NCI-H510A (cell line): ENCODE results near the gene FUS.
"Not testable (repeated sequence)": the region's sequence is repeated elsewhere in the genome, so short reads cannot be mapped to it uniquely, and the experiment has no call there.

Experiments used
- DNase-seq: peaks from one replicate; lab custom pipeline; 2025; lab: John Stamatoyannopoulos, UW

The FUS gene

DNA sequence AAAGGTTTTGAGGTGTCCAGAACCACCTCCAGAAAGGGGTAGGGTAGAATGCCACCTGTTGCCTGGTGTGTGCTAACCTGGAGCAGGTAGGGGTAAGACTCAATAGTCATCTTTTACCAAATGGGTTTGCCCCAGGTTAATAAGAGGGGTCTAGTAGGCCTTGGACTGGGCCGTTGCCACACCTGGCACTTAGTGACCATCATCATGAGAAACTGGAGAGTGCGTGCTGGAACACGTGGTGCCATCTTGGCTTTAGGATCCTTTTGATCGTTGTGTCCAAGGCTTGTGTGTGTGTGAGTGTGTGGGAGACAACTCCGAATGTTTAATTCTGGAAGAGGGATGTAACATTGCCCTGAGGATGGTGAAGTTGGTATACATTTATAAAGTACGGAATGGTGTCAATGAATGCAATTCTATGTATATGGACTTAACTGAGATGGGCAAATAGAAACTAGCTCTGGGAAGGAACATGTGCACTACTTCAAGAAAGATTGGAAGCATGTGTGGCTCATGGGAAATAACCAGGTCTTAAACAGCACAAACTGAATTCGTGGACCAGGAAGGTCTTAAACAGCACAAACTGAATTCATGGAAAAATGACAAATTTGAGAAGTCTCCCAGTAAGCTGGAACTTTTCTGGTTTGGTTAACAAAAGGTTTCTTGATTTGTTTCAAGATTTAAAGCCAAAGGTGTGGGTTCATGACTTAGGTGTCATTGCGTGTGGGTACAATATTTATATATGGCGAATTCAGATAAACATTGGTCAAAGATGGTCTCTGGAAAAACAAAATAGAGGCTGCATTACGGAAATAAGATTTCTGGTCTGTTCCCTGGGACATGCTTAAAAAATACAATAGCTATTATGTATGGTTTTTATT lies 7.2 kb downstream of the FUS start:
- DNase-seq: no peak

DNA sequence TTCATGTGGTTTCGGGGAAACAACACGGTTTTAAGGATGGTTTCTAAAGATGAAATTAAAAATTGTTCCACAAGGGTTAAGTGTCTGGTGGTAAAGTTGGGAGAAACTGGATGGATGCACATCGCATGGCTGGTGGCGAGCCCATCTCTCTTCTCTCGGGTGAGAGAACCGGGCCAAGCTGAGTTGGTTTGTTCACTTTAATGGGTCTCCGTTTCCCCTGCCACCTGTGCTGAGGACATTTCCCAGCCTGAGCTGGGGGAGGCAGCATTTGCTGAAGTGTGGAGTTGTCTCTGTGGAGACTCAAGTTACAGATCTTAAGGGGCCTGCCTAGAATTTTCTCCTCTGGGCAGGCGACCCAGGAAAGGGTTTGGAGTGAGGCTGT lies 7.9 kb downstream of the FUS start:
- DNase-seq: no peak

GRCh38 chr16:31188450-31189411 lies 8.8 kb downstream of the FUS start:
- DNase-seq: no peak

- no peak for DNase-seq
These were observed 9.5 kb downstream of the FUS start for GRCh38 chr16:31189412-31189778.

GRCh38 chr16:31190061-31190460 lies 10.1 kb downstream of the FUS start:
- no peak for DNase-seq

DNA sequence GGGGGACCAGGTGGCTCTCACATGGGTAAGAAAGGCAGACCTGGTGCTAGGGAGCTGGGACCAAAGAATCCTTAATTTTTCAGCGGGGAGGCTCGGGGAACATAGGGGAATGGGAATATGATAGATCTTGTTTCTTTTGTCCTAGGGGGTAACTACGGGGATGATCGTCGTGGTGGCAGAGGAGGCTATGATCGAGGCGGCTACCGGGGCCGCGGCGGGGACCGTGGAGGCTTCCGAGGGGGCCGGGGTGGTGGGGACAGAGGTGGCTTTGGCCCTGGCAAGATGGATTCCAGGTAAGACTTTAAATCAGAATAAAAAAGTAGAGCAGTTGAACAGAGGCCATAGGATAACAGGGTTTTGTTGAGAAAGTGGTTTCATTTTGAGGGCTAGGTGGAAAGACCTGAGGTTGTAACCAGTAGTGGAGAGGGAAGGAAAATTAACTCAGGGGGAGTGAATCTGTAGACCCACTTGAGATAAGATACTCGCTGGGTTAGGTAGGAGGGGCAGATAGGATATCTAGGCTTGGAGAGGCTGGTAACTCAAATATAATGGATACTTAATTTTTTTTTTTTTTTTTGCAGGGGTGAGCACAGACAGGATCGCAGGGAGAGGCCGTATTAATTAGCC lies 11.0 kb downstream of the FUS start:
- DNase-seq: no peak

- DNase-seq: no peak
These were observed 11.9 kb downstream of the FUS start for GRCh38 chr16:31191697-31192428.

DNA sequence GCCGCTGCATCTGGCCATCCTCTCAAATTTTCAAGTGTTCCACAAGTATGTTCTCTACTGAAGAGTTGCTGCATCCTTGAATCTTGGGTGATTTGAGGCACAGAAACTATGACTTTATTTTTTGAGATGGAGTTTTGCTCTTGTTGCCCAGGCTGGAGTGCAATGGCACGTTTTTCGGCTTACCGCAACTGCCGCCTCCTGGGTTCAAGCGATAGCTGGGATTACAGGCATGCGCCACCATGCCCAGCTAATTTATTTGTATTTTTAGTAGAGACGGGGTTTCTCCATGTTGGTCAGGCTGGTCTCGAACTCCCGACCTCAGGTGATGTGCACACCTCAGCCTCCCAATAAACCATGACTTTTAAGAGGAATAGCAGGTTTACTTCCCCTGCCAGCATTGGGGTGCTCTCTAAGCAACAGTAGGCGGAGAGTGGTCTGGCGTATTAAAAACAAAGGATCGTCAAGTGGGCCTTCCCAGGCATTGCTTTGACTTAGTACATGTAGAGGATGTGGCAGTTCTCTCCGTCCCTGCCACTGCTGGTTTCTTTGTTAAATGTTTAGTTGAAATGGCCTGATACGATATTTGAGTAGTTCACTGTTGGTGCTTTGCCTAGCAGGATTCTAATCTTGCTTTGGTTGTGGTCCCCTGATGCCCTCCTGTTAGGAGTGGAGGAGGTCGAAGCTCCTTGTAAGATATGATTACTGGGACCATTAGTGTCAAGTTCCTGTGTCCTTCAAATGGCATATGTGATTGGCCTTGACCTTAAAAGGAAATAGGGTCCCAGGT lies 13.1 kb downstream of the FUS start:
- no peak for DNase-seq

- DNase-seq: no peak
These were observed 13.9 kb downstream of the FUS start for GRCh38 chr16:31193874-31194273.

DNA sequence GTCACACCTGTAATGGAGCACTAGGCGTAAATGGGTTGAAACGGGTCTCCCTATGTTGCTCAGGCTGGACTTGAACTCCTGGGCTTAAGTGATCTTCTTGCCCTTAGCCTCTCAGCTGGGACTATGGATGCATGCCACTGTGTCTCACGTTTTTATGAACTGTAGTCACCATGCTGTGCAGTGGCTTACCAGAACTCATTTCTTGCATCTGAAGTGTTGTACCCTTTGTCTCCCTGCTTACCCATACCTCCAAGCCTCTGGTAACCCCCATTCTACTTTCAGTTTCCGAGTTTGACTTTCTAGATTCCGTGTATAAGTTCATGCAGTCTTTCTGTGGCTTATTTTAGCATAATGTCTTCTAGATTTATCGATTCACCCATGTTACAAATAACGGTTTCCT lies 15.0 kb downstream of the FUS start:
- DNase-seq: no peak

DNA sequence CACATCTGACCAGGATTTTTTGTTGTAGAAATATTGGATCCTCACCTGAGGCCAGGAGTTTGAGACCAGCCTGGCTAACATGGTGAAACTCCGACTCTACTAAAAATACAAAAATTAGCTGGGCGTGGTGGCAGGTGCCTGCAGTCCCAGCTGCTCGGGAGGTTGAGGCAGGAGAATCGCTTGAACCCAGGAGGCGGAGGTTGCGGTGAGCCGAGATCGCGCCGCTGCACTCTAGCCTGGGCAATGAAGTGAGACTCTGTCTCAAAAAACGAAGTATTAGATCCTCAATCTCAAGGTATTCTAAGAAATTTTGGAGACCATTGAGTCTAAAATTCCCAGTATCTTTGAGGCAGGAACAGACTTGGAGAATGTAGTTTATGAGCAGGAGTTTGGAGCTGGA lies 15.9 kb downstream of the FUS start:
- not testable (repeated sequence) for DNase-seq

GRCh38 chr16:31196324-31197088 lies 16.6 kb downstream of the FUS start:
- no peak for DNase-seq

- DNase-seq: no peak
These were observed 18.4 kb downstream of the FUS start for GRCh38 chr16:31198207-31198882.

DNA sequence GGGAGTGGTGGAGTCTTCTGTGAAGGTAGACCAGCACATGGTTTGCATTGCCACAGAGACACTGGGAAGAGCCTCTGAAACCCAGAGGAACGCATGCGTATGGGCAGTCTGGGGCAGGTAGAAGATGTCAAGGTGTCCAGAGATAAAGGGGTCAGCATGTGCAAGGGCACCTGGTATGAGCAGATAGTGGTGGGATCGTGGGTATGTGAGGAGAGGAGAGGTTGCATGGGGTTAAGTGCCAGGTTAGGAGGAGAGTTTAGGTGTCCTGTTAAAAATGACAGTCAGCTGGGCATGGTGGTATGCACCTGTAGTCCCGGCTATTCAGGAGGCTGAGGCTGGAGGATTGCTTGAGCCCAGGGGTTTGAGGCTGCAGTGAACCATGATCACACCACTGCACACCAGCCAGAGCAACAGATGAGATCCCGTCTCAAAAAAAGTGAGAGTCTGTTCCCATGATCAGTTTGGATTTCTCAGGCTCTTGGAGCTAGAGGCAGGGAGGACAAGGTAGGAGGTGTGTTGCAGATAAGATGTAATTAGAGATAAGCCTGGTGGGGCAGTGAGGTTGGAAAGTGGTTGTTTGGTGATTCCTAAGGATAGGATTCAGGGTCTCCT lies 19.6 kb downstream of the FUS start:
- no peak for DNase-seq

DNA sequence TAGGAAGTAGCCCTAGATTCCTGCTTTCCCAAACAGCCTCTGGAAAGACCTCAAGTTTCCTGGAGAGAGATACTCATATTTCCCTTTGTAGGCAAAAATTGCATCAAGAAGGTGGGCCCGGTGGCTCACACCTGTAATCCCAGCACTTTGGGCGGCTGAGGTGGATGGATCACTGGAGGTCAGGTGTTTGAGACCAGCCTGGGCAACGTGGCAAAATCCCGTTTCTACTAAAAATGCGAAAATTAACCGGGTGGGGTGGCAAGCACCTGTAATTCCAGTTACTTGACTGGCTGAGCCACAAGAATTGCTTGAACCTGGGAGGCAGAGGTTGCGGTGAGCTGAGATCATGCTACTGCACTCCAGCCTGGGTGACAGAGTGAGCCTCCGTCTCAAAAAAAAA lies 20.2 kb downstream of the FUS start:
- DNase-seq: not testable (repeated sequence)

- DNase-seq: no peak
These were observed 21.1 kb downstream of the FUS start for GRCh38 chr16:31200821-31201568.

- DNase-seq: no peak
These were observed 21.9 kb downstream of the FUS start for GRCh38 chr16:31201582-31202413.
